ENCODE measurements around the gene CLEC4D.

The CLEC4D gene

DNA sequence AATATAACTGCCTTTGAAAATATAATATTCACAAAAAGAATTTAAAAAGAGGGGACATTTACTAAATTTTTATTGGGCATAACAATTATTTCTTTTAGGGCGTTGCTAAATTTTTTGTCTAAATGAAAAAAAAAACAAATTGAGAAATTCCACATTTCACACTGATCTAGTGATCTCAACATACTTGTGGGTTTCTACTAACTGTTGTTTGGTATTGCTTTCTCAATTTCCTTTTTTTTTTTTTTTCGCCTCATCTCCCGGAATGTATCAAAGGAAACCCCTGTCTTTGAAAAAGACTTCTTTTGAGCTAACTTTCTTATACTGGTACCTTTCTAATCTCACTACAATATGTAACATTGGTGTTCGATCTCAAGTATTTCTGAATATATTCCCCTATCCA lies at the start of gene CLEC4D:
Gene CLEC4D, plus strand, starts transcription at position 248 of the 400 bp plus-strand sequence. CDS start 230 bp downstream, outside the sequence.
- DNase-seq (ENCODE audit: low read depth): no peak
- H3K4me3 ChIP-seq (replicated peaks; ENCODE audit: low read depth, low read length): no peak within 1 kb of the TSS
- no peak for TF ChIP-seq CTCF (IDR thresholded peaks at IDR 0.05; ENCODE audit: low read length, missing control alignments)

GRCh38 chr12:8465301-8465996 lies 47.9 kb upstream of the CLEC4D start:
- no peak for DNase-seq (ENCODE audit: low read depth)
- TF ChIP-seq CTCF (IDR thresholded peaks at IDR 0.05; ENCODE audit: low read length, missing control alignments): no peak
- H3K4me3 ChIP-seq (replicated peaks; ENCODE audit: low read depth, low read length): no peak overlapping the region

GRCh38 chr12:8466241-8466640 lies 47.1 kb upstream of the CLEC4D start:
- no peak for DNase-seq (ENCODE audit: low read depth)
- no peak overlapping the region for H3K4me3 ChIP-seq (replicated peaks; ENCODE audit: low read depth, low read length)
- no peak for TF ChIP-seq CTCF (IDR thresholded peaks at IDR 0.05; ENCODE audit: low read length, missing control alignments)

DNA sequence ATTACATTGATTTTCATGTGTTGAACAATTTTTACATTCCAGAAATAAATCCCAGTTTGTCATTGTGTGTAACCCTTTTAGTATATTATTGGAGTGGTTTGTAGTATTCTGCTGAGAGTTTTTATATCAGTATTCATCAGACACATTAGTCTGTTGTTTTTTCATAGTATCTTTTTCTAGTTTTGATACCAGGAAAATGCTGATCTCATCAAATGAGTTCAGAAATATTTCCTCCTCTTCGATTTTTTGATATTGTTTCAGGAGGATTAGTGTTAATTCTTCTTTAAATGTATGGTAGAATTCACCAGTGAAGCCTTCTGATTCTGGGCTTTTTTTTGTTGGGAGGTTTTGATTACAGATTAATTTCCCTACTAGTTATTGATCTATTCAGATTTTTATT lies 42.2 kb upstream of the CLEC4D start:
- no peak overlapping the region for H3K4me3 ChIP-seq (replicated peaks; ENCODE audit: low read depth, low read length)
- TF ChIP-seq CTCF (IDR thresholded peaks at IDR 0.05; ENCODE audit: low read length, missing control alignments): no peak
- no peak for DNase-seq (ENCODE audit: low read depth)

DNA sequence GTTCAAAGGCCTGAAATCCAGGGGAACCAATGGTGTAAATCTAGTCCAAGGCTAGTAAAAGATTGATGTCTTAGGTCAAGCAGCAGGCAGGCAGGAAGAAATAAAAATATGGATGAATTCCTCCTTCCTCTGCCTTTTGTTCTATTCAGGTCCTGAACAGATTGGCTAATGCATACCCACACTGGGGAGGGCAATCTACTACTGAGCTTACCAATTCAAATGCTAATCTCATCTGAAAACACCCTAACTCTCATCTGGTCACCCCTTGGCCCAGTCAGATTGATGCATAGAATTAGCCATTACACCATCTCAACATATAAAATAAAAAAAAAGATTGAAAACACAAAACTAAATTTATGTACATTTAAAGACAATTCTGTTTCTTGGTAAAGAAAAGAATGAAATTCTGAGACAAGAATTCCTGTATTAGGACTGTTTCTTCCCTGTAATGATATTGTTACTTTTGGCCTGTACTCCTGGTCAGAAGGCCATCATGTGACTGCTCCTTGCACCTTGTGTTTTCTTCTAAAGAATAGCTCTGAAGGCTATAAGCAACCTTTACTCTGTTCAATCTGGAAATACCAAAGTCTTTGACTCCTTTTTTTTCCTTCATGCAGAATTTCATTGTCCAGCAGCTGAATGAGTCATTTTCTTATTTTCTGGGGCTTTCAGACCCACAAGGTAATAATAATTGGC lies 37.6 kb upstream of the CLEC4D start:
- no peak for DNase-seq (ENCODE audit: low read depth)
- TF ChIP-seq CTCF (IDR thresholded peaks at IDR 0.05; ENCODE audit: low read length, missing control alignments): no peak
- no peak overlapping the region for H3K4me3 ChIP-seq (replicated peaks; ENCODE audit: low read depth, low read length)

DNA sequence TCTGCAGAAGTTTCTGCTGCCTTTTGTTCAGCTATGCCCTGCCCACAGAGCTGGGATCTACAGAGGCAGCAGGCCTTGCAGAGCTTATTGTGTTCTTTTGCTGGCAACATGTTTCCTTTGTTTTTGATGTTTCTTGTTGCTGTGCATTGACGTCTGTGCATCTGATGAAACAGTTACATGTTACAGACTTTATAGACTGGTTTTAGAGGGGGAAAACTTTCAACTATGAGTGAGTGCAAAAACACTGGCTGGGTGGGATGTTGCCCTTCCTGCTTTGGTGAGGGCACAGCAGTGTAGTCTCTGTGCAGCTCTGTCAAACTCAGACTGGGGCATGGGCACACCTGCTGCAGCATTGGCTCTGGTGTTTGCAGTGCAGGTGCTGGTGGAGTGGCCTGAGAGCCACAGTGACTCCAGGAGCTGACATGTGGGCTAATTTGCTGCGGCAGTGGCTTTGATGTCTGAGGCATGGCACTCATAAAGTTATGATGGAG lies 30.7 kb upstream of the CLEC4D start:
- TF ChIP-seq CTCF (IDR thresholded peaks at IDR 0.05; ENCODE audit: low read length, missing control alignments): no peak
- H3K4me3 ChIP-seq (replicated peaks; ENCODE audit: low read depth, low read length): no peak overlapping the region
- no peak for DNase-seq (ENCODE audit: low read depth)

Data from fibroblast of pulmonary artery (primary cell).